Right cardiac atrium (tissue), 5 donors: ENCODE data around the gene CAV3. TPM values are rescaled to one million over a fixed set of nuclear protein-coding genes. Genes with fewer than 3 reads are reported as not detected.

Source experiments
- ATAC-seq, 2 donors: fragments of 200-7000 bp; cut with Tn5 transposase; one replicate each; pipeline versions ENCODE4 v1.8.0 to v1.9.1; 2020; ENCODE audit warnings: moderate library complexity in 2 of 2, mild to moderate bottlenecking in 1 of 2
- DNase-seq, 3 donors: peaks; one replicate each; pipeline ENCODE4 v3.0.0-alpha.2; 2020
- H3K27ac ChIP-seq: one replicate; pipeline ENCODE4 v1.5.1; 2013; ENCODE audit warnings: mild to moderate bottlenecking, low read length, control low read depth, moderate library complexity
- H3K27me3 ChIP-seq: one replicate; pipeline ENCODE4 v1.6.1; 2013; ENCODE audit not compliant: control insufficient read depth, insufficient read depth
- H3K4me1 ChIP-seq: one replicate; pipeline ENCODE4 v1.6.1; 2013; ENCODE audit warnings: low read length; ENCODE audit not compliant: control insufficient read depth, insufficient read depth
- H3K4me3 ChIP-seq: one replicate; pipeline ENCODE4 v1.5.1; 2013; ENCODE audit warnings: low read length, control low read depth
- H3K9me3 ChIP-seq: one replicate; pipeline ENCODE4 v1.6.1; 2013; ENCODE audit warnings: low read length; ENCODE audit not compliant: control insufficient read depth
- WGBS: extraction: QIAGEN DNeasy Blood & Tissue Kit; methylation state at CpG from one replicate; pipeline ENCODE4 v1.1.7; 2013; 5-methylcytosine and 5-hydroxymethylcytosine counted together
- intact Hi-C, 4 donors: fragments of 100-400 bp; cut with DNase I; formaldehyde crosslinking; loops; one replicate each; pipeline versions ENCODE4 v1.11.0 to v1.14.0; 2022 to 2023
- polyA plus RNA-seq: library from polyadenylated mRNA; stranded (reverse); fragments of 200-250 nt; gene quantifications from one replicate; pipeline ENCODE4 v1.2.3, GENCODE V29; 2013
- total RNA-seq, 4 donors: library from RNA; stranded (reverse); fragmentation: NEBNext Ultra II Directional; extraction: Animal tissue kit (Norgen Biotek cat#: 25700); gene quantifications; one replicate each; pipeline ENCODE4 v1.2.1, GENCODE V29; 2021
- donor health status: healthy with polysubstance abuse.
- donor health status: DM: no; HTN: yes; CAD: no.
- donor health status: DM: no; HTN: no; CAD: no.
- donor health status: DM: no; HTN: yes; CAD: no; lungs with severe emphysema.
- donor health status: DM: yes; HTN: yes; CAD: no.

The CAV3 gene
- total and polyA plus RNA-seq, 5 donors, result 18.8 to 27.7 (median 23.4) TPM

DNA sequence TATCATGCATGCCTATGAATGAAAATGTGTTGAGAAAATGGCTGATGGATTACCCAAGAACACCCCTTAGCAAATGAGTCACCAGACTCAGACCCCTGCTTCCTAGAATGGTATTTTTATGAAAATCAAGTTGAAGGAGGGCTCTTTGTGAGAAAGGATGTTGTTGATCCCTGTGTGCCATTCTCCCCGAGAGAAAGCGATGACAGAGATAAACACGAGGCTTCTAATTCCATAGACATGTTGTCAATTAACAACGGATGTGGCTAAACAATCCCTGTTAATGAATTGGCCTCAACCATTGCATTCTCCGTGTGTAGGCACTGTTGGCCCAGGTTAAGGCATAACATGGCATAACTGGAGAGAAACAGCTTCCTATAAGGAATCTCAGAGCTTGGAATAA lies 41.6 kb downstream of the CAV3 start:
- DNase-seq, result no peak
- Histone ChIP-seq H3K9me3 (no peaks in the 10 kb centered on the region), H3K4me1 (no peaks in the 10 kb centered on the region), H3K4me3 (no peak overlapping the region), H3K27ac (no peak overlapping the region), H3K27me3 (no peaks in the 10 kb centered on the region)
- no peak for ATAC-seq
- intact Hi-C loops, result no loop called here
- 81% methylated on average over 5 of the region's 5 CpGs for WGBS

DNA sequence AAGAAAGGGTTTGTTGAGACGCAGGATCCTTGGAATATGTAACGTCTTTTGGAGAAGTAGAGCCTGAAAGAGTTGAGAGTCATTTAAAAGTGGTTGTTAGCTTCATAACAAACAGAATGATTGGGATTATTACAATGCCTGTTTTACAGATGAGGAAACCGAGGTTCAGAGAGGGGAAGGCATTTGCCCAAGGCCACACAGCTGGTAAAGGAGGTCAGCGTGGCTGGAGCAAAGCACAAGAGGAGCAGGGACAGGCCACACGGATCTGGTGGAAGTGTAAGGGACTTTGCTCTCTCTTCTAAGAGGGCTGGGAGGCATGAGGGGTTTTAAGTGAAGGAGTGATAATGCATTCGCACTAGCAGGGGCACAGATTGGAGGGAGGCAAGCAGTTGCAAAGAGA lies 42.0 kb downstream of the CAV3 start:
- ATAC-seq (no peak), DNase-seq (no peak)
- Histone ChIP-seq H3K27ac (no peak overlapping the region), H3K9me3 (no peaks in the 10 kb centered on the region), H3K27me3 (no peaks in the 10 kb centered on the region), H3K4me3 (no peak overlapping the region), H3K4me1 (no peaks in the 10 kb centered on the region)
- WGBS, result 90% methylated on average over 6 of the region's 6 CpGs
- intact Hi-C loops, result no loop called here

DNA sequence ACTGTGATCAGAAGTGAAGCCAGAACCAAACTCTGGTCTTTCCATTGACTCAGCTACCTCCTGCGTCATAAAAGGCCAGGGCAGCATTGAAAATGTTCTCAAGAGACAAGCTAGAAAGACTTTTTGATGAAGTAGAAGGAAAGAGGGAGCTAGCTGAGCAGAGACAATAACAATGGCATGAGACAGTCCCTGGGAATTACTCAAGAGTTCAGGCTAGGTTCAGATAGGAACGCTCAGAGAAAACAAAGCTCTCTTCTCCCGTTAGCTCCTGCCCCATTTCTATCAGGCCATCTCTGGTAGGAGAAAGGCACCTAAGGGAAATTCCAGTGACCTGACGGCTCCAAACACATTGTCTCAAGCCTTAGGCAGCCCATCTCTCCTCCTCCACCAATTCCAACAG lies 42.8 kb downstream of the CAV3 start:
- no peaks in the 10 kb centered on the region for H3K9me3 ChIP-seq
- no peak for DNase-seq
- intact Hi-C loops, result no loop called here
- H3K4me1 ChIP-seq, result no peaks in the 10 kb centered on the region
- 48% methylated on average over 4 of the region's 4 CpGs for WGBS
- no peak for ATAC-seq
- H3K27ac ChIP-seq, result no peak overlapping the region
- H3K4me3 ChIP-seq, result no peak overlapping the region
- no peaks in the 10 kb centered on the region for H3K27me3 ChIP-seq

DNA sequence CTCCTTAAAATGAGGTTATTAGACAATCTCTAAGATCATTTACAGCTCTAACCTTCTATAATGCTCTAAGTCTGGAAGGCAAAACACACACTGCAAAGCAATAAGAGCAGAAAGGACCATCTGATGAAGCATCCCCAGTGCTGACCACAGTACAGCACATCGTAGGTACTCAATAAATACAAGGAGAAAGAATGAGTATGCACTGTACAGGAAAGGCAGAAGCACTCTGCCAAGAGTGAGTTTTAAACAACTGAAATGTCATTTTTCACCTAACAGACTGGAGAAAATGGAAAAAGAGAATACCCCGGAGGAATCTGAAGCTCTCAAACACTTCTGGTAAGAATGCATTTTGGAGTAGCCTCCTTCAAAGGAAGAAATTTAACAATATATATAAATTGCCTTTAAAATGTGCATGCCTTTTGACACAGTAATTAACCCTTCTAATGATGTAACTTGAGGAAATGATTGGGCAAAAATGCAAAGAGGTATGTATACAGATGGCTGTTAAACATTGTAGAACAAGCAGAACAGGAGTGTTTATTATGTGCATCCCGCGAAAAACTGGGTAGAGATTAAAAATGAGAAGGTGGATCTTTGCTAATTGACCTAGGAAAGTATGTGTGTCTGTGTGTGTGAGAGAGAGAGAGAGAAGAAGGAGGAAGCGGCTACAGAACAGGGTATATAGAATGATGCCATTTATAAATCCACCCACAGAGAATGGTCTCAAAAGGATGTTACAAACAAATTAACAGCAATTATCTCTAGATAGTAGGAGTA lies 43.8 kb downstream of the CAV3 start:
- 85% methylated on average over 5 of the region's 5 CpGs for WGBS

DNA sequence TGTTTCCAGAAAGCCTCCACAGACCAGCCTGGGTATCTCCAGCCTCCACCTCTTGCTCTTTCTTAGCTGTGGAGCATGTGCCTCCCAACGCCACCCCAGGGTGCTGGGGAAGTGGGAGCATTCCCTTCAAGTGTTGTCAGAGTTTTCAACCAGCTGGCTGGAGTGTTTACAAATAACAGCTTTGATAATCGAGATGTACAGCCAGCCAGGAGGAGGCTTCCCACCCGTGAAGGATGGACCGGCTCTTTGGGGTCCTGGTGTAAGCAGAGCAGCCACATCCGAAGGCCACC lies 44.3 kb downstream of the CAV3 start:
- WGBS, result 83% methylated on average over 5 of the region's 5 CpGs
- Histone ChIP-seq H3K27me3 (no peaks in the 10 kb centered on the region), H3K9me3 (no peaks in the 10 kb centered on the region), H3K27ac (no peak overlapping the region), H3K4me3 (no peak overlapping the region), H3K4me1 (no peaks in the 10 kb centered on the region)
- no peak for DNase-seq
- no peak for ATAC-seq
- intact Hi-C loops, result no loop called here

More for the DNA sequence above, 43.8 kb downstream of the CAV3 start:
- H3K4me1 ChIP-seq, result no peaks in the 10 kb centered on the region
- no peak overlapping the region for H3K27ac ChIP-seq
- ATAC-seq, result no peak
- H3K4me3 ChIP-seq, result no peak overlapping the region
- no peaks in the 10 kb centered on the region for H3K27me3 ChIP-seq
- H3K9me3 ChIP-seq, result no peaks in the 10 kb centered on the region
- intact Hi-C loops, result no loop called here
- no peak for DNase-seq

DNA sequence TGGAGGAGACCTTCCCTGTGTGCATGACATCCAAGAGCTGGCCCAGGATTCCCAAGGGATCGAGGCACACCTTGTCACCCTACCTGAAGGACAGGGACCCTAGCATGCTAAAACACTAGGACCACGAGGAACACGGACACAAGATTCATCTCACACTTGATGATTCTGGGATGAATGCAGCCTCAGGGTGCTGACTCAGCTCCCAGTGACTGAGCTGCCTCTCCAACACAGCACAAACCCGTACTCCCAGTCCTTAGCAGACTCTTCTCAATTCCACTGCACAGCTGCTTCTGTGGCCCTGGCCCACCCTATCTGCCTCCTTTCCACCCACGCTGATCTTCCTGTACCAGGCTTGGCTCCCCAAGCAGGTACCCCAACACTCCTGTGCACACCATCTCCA lies 44.9 kb downstream of the CAV3 start:
- WGBS, result 88% methylated on average over 5 of the region's 5 CpGs
- Histone ChIP-seq H3K4me3 (no peak overlapping the region), H3K27ac (no peak overlapping the region), H3K4me1 (no peaks in the 10 kb centered on the region), H3K27me3 (no peaks in the 10 kb centered on the region), H3K9me3 (no peaks in the 10 kb centered on the region)
- DNase-seq (no peak), ATAC-seq (no peak)
- intact Hi-C loops, result no loop called here

DNA sequence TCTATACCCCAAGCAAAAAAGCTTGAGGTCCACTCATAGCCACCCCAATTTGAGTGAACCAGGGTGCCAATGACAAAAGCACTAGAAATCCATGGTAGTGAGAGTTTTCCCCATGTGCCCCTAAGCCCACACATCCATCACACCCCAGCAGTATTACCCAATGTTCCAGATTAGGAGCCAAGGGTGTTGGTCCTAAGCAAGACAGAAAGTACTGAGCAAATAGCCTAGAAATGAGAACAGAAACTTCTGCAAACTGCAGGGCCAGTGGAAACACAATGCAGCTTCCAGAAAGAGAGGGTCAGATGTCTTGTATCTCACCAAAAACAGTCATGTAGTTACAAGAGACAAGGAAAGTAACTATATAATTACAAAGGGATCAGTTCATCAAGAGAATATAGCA lies 46.7 kb downstream of the CAV3 start:
- Histone ChIP-seq H3K27me3 (no peaks in the 10 kb centered on the region), H3K9me3 (no peaks in the 10 kb centered on the region), H3K27ac (no peak overlapping the region), H3K4me3 (no peak overlapping the region), H3K4me1 (no peaks in the 10 kb centered on the region)
- ATAC-seq (no peak), DNase-seq (no peak)
- intact Hi-C loops, result no loop called here

DNA sequence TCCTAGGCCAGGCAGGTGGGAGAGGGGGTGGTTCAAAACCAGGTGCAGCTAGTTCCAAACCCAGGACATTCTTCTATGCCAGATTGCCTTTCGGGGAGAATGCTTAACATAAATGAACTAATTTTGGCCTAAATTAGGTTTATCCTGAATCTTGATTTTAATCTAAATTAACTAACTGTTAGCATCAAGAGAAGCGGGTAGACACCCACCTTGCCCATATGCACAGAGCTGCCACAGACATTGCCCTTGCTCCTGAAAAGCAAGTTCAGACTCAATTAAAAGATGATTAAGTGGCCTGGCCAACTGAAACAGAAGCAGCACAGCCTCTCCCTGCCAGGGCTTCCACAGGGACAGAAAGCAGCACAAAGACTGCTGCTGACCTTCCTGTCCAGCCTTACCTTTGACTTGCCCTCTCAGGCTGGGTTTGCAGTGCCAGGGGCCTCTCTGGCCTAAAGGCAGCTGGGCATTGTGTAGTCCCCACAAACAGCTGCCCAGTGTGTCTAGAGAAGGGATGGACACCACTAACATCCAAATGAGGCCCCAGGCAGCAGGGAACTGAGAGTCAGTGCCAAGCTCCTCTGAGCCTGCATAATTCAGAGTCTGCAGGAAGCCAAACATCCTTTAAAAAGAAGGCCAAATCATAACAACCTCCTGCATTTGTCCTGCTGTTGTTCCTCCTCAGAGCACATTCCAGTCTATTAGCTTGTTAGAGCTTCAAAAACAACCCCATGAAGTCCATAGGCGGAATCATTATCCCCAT lies 51.3 kb downstream of the CAV3 start:
- intact Hi-C loops, result no loop called here
- Histone ChIP-seq H3K27me3 (no peaks in the 10 kb centered on the region), H3K27ac (no peak overlapping the region), H3K4me1 (no peaks in the 10 kb centered on the region), H3K4me3 (no peak overlapping the region), H3K9me3 (no peaks in the 10 kb centered on the region)
- WGBS, result 92% methylated on average over 3 of the region's 3 CpGs
- ATAC-seq, result no peak
- DNase-seq, result no peak

DNA sequence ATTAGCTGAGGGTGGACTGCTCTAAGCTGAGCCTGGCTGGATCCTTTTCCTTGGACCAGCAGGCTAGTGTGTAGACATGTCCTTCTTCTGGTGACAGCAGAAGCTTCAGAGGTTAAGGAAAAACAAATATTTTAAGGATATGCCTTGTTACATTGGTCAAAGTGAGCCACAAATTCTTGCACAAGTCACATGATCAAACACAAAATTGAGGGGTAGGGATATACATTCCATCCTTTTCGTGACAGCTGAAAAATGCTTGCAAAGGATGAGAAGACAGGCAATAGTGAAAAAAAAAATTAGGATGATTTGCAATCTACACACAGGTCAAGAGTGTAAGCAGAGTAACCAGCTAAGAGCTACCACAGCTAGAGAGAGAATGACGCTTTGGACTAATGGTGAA lies 56.9 kb downstream of the CAV3 start:
- 89% methylated on average over 2 of the region's 2 CpGs for WGBS
- ATAC-seq (no peak), DNase-seq (no peak)
- H3K9me3 ChIP-seq, result no peaks in the 10 kb centered on the region
- intact Hi-C loops, result no loop called here
- no peaks in the 10 kb centered on the region for H3K27me3 ChIP-seq
- H3K27ac ChIP-seq, result no peak overlapping the region
- H3K4me1 ChIP-seq, result no peaks in the 10 kb centered on the region
- no peak overlapping the region for H3K4me3 ChIP-seq

DNA sequence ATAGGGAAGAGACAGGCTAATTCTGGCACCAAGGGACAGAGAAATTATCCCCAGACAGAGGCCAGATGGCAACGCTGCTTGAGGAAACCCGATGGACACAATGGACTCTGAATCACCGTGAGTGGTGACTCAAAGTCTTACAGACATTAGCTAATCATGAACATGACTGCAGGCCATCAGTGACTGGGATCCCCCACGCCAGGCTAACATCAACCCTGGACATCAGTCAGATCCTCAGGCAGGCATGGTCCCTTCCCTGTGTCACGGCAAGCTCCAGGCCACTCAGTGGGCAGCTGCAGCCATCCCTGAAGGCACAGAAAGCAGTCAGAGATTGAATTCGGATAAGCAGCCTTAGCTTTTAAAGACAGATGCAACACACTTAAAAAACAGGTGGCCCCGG lies 59.6 kb downstream of the CAV3 start:
- DNase-seq (no peak), ATAC-seq (no peak)
- Histone ChIP-seq H3K4me1 (no peaks in the 10 kb centered on the region), H3K27ac (no peak overlapping the region), H3K9me3 (no peaks in the 10 kb centered on the region), H3K4me3 (no peak overlapping the region), H3K27me3 (no peaks in the 10 kb centered on the region)
- WGBS, result 88% methylated on average over 7 of the region's 7 CpGs
- intact Hi-C loops, result no loop called here

DNA sequence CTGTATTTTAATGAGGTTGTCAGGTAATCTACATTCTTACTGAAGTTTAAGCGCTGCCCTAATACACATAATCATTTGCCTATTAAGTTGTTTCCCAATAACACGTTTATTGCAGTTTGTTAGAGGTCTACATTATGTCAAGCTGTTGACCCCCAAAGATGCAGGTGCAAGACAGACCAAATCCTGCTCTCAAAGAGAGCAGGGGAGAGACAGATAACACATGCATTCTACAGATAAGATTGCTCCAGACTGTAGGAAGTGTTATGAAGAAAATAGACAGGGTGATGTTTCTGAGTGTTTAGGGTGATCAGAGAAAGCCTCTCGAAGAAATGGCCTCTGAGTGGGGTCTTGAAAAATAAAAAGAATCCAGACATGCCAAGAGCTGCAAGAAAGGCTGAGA lies 60.6 kb downstream of the CAV3 start:
- H3K9me3 ChIP-seq, result no peaks in the 10 kb centered on the region
- no peak overlapping the region for H3K4me3 ChIP-seq
- no peak for ATAC-seq
- no peak for DNase-seq
- H3K4me1 ChIP-seq, result no peaks in the 10 kb centered on the region
- intact Hi-C loops, result no loop called here
- WGBS, result 72% methylated on average over 3 of the region's 3 CpGs
- H3K27me3 ChIP-seq, result no peaks in the 10 kb centered on the region
- no peak overlapping the region for H3K27ac ChIP-seq
